Mucosa of rectum (tissue), 2 donors: ENCODE measurements around the gene UNC5CL.

ENCODE experiments used
- H3K27ac ChIP-seq, 2 donors: one replicate each; pipeline ENCODE4 v1.7.0; 2013; ENCODE audit warnings: inconsistent platforms in 2 of 2, low read depth in 2 of 2, low read length in 2 of 2
- H3K27me3 ChIP-seq, 2 donors: one replicate each; pipeline ENCODE4 v1.7.0; 2013; ENCODE audit warnings: low read length in 2 of 2; ENCODE audit not compliant: control insufficient read depth in 2 of 2, insufficient read depth in 2 of 2
- H3K36me3 ChIP-seq, 2 donors: one replicate each; pipeline ENCODE4 v1.7.0; 2013; ENCODE audit warnings: low read length in 2 of 2; ENCODE audit not compliant: control insufficient read depth in 2 of 2, insufficient read depth in 2 of 2
- H3K4me1 ChIP-seq, 2 donors: one replicate each; pipeline ENCODE4 v1.7.0; 2013; ENCODE audit warnings: low read length in 2 of 2, mild to moderate bottlenecking in 1 of 2; ENCODE audit not compliant: control insufficient read depth in 2 of 2, insufficient read depth in 2 of 2
- H3K4me3 ChIP-seq, 2 donors: one replicate each; pipeline ENCODE4 v1.7.0; 2013; ENCODE audit warnings: low read length in 2 of 2
- H3K9ac ChIP-seq, 2 donors: one replicate each; pipeline ENCODE4 v1.7.0; 2013; ENCODE audit warnings: low read length in 2 of 2, low read depth in 1 of 2, mild to moderate bottlenecking in 1 of 2
- H3K9me3 ChIP-seq, 2 donors: one replicate each; pipeline ENCODE4 v1.7.0; 2013; ENCODE audit warnings: low read length in 2 of 2; ENCODE audit not compliant: control insufficient read depth in 2 of 2
- donor health status: healthy.
- donor health status: Normal muscosa, but diverticular disease.

Gene UNC5CL

DNA sequence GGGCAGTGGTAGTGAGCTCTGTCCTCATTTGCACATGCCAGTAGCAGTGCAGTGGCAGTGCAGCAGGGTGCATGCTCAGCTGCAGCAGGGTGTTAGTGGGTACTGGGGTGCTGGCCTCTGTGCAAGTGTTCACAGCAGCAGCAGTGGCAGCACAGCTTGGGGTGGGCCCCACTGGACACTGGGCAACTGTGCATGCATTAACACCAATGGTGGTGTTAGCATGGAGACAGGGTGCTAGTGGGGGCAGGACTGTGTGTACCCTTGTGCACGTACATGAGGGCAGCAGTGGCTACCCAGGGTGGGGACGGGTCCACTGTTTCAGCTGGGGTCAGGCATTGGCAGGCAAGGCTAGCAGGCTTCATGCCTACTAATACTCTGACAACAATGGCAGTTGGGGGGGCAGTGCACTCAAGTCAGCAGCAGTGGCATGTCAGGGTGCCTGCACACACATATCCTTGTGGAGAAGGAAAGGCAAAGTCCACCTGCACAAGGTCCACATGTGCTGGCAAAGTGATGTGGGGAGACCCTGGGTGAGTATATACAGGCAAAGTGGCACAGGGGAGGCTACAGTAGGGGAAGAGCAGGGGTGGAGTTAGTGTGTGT is 60.2 kb downstream of the UNC5CL start:
- H3K27ac ChIP-seq: no peak overlapping the region
- H3K4me3 ChIP-seq: no peak overlapping the region
- H3K9ac ChIP-seq: no peak overlapping the region
- H3K9me3 ChIP-seq: no peaks in the 10 kb centered on the region
- no peaks in the 10 kb centered on the region for H3K4me1 ChIP-seq
- H3K27me3 ChIP-seq: peaks cover 0 to 7% of the 10 kb centered on the region in 2 donors
- H3K36me3 ChIP-seq: no peaks in the 10 kb centered on the region

DNA sequence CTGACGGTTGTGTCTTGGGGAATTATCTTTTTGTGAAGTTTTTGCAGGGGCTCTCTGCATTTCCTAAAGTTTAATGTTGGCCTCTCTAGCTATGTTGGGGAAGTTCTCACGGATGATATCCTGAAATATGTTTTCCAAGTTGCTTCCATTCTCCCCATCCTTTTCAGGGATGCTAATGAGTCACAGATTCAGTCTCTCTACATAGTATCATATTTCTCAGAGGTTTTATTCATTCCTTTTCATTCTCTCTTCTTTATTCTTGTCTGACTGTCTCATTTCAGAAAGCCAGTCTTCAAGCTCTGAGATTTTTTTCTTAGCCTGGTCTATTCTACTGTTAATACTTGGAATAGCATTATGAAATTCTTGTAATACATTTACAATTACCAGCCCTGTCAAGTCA is 61.3 kb downstream of the UNC5CL start:
- H3K36me3 ChIP-seq: no peaks in the 10 kb centered on the region
- H3K4me1 ChIP-seq: no peaks in the 10 kb centered on the region
- H3K4me3 ChIP-seq: no peak overlapping the region
- H3K27me3 ChIP-seq: peaks cover 0 to 4% of the 10 kb centered on the region in 2 donors
- H3K9me3 ChIP-seq: no peaks in the 10 kb centered on the region
- no peak overlapping the region for H3K9ac ChIP-seq
- no peak overlapping the region for H3K27ac ChIP-seq

DNA sequence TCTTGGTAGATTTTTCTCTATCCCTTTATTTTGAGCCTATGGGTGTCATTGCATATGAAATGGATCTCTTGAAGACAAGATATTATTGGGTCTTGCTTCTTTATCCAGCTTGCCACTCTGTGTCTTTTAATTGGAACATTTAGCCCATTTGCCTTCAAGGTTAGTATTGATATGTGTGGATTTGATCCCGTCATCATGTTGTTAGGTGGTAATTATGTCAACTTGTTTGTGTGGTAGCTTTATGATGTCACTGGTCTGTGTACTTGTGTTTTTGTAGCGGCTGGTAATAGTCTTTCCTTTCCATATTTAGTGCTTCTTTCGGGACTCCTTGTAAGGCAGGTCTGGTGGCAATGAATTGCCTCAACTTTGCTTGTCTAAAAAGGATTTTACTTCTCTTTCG is 61.9 kb downstream of the UNC5CL start:
- no peak overlapping the region for H3K4me3 ChIP-seq
- no peaks in the 10 kb centered on the region for H3K9me3 ChIP-seq
- no peaks in the 10 kb centered on the region for H3K4me1 ChIP-seq
- H3K9ac ChIP-seq: no peak overlapping the region
- H3K36me3 ChIP-seq: no peaks in the 10 kb centered on the region
- no peak overlapping the region for H3K27ac ChIP-seq
- H3K27me3 ChIP-seq: peaks cover 0 to 4% of the 10 kb centered on the region in 2 donors
